K562 (cell line): ENCODE measurements around the gene CYB5R3. TPM values are rescaled to one million over a fixed set of nuclear protein-coding genes. Genes with fewer than 3 reads are reported as not detected.
A peak's percentile ranks its signal among the peaks of the same experiment; 100 is the strongest.

Experiments used
- CREM ChIP-seq: IDR thresholded peaks from 2 replicates; pipeline ENCODE4 v1.6.1; 2014; ENCODE audit warnings: antibody characterized with exemption, low read depth
- FOSL1 ChIP-seq: fragments of 200-800 bp; sonication (Bioruptor generic); conservative IDR thresholded peaks from 2 replicates; pipeline ENCODE4 v1.6.1; 2016; ENCODE audit warnings: missing genetic modification characterization, missing compliant biosample characterization
- JUN ChIP-seq, 2 experiments: sonication (generic) in 1 of 2; formaldehyde crosslinking in 1 of 2; IDR thresholded peaks; 2 replicates each; pipeline versions ENCODE4 v1.6.1 to v1.8.0; 2012 to 2022; ENCODE audit warnings: borderline replicate concordance in 2 of 2, mild to moderate bottlenecking in 2 of 2, improper control_type of control experiment in 1 of 2, low read depth in 1 of 2, low read length in 1 of 2, missing genetic modification reagents in 1 of 2
- NR2C2 ChIP-seq, 2 experiments: fragments of 200-800 bp in 1 of 2; sonication (Bioruptor generic) in 1 of 2; sonication (generic) in 1 of 2; formaldehyde crosslinking in 1 of 2; IDR thresholded peaks; 2 replicates each; pipeline versions ENCODE4 v1.6.1 to v1.8.0; 2016 to 2022; ENCODE audit warnings: mild to moderate bottlenecking in 1 of 2, missing compliant biosample characterization in 1 of 2, missing genetic modification characterization in 1 of 2, missing genetic modification reagents in 1 of 2
- OTX1 ChIP-seq: fragments of 450-650 bp; formaldehyde crosslinking; IDR thresholded peaks from 2 replicates; pipeline ENCODE4 v1.4.0; 2022; ENCODE audit warnings: mild to moderate bottlenecking
- PHF8 ChIP-seq: fragments of 200-600 bp; sonication (generic); IDR thresholded peaks from 2 replicates; pipeline ENCODE4 v1.6.1; 2012; ENCODE audit warnings: mixed run types, mild to moderate bottlenecking, inconsistent platforms, low read length, moderate library complexity, borderline replicate concordance
- TRIM24 ChIP-seq, 2 experiments: fragments of 450-650 bp; IDR thresholded peaks; 2 replicates each; pipeline ENCODE4 v1.6.1; 2016
- polyA plus RNA-seq, 8 experiments: library from polyadenylated mRNA; depleted of rRNA in 4 of 8; stranded (reverse) in 5 of 8; unstranded in 3 of 8; fragments of >200 nt; fragmentation: Nextera tagmentation in 2 of 8; fragmentation: Illumina TruSeq in 1 of 8; extraction: Ambion mirVana in 2 of 8; extraction: Trizol in 1 of 8; gene quantifications; 2 replicates each; pipeline versions ENCODE4 v1.2.1 to v1.2.3, GENCODE V29; 2011 to 2014; ENCODE audit warnings: inconsistent platforms in 1 of 8, missing spikeins in 1 of 8
- total RNA-seq, 7 experiments: library from RNA; depleted of rRNA in 6 of 7; stranded (reverse); fragments of >200 nt in 6 of 7; fragmentation: Illumina TruSeq in 2 of 7; extraction: Trizol in 2 of 7; gene quantifications; 2 replicates each; pipeline versions ENCODE4 v1.2.1 to v1.2.3, GENCODE V29; 2011 to 2021; ENCODE audit warnings: low replicate concordance in 1 of 7
- TF ChIP-seq, protein P1 (sequence below), 2 experiments: fragments of 450-650 bp in 1 of 2; sonication (generic) in 1 of 2; formaldehyde crosslinking in 1 of 2; IDR thresholded peaks in 1 of 2; conservative IDR thresholded peaks in 1 of 2; 2 replicates each; pipeline versions ENCODE4 v1.6.1 to v1.8.1; 2016 to 2023; ENCODE audit warnings: mild to moderate bottlenecking in 2 of 2, moderate library complexity in 2 of 2, inconsistent platforms in 1 of 2, missing genetic modification reagents in 1 of 2
- TF ChIP-seq, protein P2 (sequence below): fragments of 150-350 bp; IDR thresholded peaks from 2 replicates; pipeline ENCODE4 v1.6.1; 2014; ENCODE audit warnings: low read depth, mild to moderate bottlenecking, low read length, borderline replicate concordance
- TF ChIP-seq, protein P3 (sequence below), 3 experiments: fragments of 200-800 bp in 1 of 3; fragments of 250-450 bp in 1 of 3; fragments of 450-650 bp in 1 of 3; sonication (Bioruptor Pico) in 1 of 3; sonication (Bioruptor generic) in 1 of 3; formaldehyde crosslinking in 1 of 3; IDR thresholded peaks; 2 replicates each; pipeline versions ENCODE4 v1.6.1 to v1.8.0; 2016 to 2022; ENCODE audit warnings: mild to moderate bottlenecking in 2 of 3, missing genetic modification characterization in 2 of 3, missing compliant biosample characterization in 1 of 3, moderate library complexity in 1 of 3

The CYB5R3 gene
- total and polyA plus RNA-seq, 9 of the 15 experiments (the other 6 are each of a cell fraction or from before 2014, with no cell fraction given) = 1.4 to 66.8 (median 23.4) TPM

DNA sequence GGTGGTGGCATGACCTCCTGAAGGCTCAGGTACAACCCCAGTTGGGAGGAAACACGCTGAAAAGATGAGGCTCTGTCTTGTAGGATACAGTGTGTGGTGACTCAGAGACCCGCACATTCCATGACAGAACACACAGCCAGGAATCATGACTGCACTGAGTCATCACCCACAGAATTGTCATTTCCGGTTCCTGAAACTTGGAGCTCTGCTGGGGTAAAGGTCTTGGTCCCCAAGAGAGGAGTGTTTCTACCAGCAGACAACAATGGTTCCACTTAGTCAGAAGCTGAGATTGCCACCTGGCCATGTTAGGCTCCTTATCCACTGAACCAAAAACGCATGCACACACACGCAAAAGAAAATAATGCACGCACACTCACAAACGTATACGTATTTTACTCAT is 31.5 kb upstream of the CYB5R3 start (continued):
- TF ChIP-seq, protein P1, sequence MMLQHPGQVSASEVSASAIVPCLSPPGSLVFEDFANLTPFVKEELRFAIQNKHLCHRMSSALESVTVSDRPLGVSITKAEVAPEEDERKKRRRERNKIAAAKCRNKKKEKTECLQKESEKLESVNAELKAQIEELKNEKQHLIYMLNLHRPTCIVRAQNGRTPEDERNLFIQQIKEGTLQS (IDR thresholded peaks at IDR 0.05) = peak; percentile 79
- TF ChIP-seq, protein P1 (CRISPR knock-in tag; conservative IDR thresholded peaks at IDR 0.05) = no peak
- TF ChIP-seq, protein P2, sequence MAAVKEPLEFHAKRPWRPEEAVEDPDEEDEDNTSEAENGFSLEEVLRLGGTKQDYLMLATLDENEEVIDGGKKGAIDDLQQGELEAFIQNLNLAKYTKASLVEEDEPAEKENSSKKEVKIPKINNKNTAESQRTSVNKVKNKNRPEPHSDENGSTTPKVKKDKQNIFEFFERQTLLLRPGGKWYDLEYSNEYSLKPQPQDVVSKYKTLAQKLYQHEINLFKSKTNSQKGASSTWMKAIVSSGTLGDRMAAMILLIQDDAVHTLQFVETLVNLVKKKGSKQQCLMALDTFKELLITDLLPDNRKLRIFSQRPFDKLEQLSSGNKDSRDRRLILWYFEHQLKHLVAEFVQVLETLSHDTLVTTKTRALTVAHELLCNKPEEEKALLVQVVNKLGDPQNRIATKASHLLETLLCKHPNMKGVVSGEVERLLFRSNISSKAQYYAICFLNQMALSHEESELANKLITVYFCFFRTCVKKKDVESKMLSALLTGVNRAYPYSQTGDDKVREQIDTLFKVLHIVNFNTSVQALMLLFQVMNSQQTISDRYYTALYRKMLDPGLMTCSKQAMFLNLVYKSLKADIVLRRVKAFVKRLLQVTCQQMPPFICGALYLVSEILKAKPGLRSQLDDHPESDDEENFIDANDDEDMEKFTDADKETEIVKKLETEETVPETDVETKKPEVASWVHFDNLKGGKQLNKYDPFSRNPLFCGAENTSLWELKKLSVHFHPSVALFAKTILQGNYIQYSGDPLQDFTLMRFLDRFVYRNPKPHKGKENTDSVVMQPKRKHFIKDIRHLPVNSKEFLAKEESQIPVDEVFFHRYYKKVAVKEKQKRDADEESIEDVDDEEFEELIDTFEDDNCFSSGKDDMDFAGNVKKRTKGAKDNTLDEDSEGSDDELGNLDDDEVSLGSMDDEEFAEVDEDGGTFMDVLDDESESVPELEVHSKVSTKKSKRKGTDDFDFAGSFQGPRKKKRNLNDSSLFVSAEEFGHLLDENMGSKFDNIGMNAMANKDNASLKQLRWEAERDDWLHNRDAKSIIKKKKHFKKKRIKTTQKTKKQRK = no peak
- TF ChIP-seq JUN (IDR thresholded peaks at IDR 0.05; ENCODE audit: borderline replicate concordance, low read depth, low read length) (peak; percentile 39; the same call in 1 of the 2 replicates), JUN (CRISPR knock-in tag; IDR thresholded peaks at IDR 0.05; ENCODE audit: borderline replicate concordance) (no peak), CREM (peak; percentile 26; the same call in 1 of the 2 replicates), OTX1 (no peak), FOSL1 (tag) (peak; percentile 79), PHF8 (no peak), NR2C2 (CRISPR knock-in tag; IDR thresholded peaks at IDR 0.05) (no peak), NR2C2 (tag; IDR thresholded peaks at IDR 0.05) (peak; percentile 20; the same call in 1 of the 2 replicates), TRIM24 (IDR thresholded peaks at IDR 0.05) (peak in 1 of 2 experiments; percentile 31; a peak in 1 of 4 replicates)
- TF ChIP-seq, protein P3, sequence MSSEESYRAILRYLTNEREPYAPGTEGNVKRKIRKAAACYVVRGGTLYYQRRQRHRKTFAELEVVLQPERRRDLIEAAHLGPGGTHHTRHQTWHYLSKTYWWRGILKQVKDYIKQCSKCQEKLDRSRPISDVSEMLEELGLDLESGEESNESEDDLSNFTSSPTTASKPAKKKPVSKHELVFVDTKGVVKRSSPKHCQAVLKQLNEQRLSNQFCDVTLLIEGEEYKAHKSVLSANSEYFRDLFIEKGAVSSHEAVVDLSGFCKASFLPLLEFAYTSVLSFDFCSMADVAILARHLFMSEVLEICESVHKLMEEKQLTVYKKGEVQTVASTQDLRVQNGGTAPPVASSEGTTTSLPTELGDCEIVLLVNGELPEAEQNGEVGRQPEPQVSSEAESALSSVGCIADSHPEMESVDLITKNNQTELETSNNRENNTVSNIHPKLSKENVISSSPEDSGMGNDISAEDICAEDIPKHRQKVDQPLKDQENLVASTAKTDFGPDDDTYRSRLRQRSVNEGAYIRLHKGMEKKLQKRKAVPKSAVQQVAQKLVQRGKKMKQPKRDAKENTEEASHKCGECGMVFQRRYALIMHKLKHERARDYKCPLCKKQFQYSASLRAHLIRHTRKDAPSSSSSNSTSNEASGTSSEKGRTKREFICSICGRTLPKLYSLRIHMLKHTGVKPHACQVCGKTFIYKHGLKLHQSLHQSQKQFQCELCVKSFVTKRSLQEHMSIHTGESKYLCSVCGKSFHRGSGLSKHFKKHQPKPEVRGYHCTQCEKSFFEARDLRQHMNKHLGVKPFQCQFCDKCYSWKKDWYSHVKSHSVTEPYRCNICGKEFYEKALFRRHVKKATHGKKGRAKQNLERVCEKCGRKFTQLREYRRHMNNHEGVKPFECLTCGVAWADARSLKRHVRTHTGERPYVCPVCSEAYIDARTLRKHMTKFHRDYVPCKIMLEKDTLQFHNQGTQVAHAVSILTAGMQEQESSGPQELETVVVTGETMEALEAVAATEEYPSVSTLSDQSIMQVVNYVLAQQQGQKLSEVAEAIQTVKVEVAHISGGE (CRISPR knock-in tag; IDR thresholded peaks at IDR 0.05) = peak in 1 of 3 experiments; percentile 87; a peak in 2 of 6 replicates
